Gastroesophageal sphincter (tissue), 3 donors: ENCODE measurements around the gene STRN.

Source experiments
- POLR2A ChIP-seq, 2 donors: fragments of 450-650 bp; IDR thresholded peaks; one replicate each; pipeline ENCODE4 v1.6.1; 2017; ENCODE audit warnings: antibody characterized with exemption in 2 of 2, mild to moderate bottlenecking in 2 of 2, moderate library complexity in 1 of 2
- POLR2AphosphoS5 ChIP-seq: sonication (generic); formaldehyde crosslinking; IDR thresholded peaks from one replicate; pipeline ENCODE4 v1.6.1; 2017; ENCODE audit warnings: antibody characterized with exemption
- TF ChIP-seq, protein P1 (sequence below), 4 experiments: fragments of 200-600 bp in 2 of 4; fragments of 450-650 bp in 2 of 4; sonication (generic) in 1 of 4; IDR thresholded peaks; one replicate each; pipeline ENCODE4 v1.5.1; 2017 to 2019; ENCODE audit warnings: antibody characterized with exemption in 4 of 4, mild to moderate bottlenecking in 2 of 4, moderate library complexity in 2 of 4

DNA sequence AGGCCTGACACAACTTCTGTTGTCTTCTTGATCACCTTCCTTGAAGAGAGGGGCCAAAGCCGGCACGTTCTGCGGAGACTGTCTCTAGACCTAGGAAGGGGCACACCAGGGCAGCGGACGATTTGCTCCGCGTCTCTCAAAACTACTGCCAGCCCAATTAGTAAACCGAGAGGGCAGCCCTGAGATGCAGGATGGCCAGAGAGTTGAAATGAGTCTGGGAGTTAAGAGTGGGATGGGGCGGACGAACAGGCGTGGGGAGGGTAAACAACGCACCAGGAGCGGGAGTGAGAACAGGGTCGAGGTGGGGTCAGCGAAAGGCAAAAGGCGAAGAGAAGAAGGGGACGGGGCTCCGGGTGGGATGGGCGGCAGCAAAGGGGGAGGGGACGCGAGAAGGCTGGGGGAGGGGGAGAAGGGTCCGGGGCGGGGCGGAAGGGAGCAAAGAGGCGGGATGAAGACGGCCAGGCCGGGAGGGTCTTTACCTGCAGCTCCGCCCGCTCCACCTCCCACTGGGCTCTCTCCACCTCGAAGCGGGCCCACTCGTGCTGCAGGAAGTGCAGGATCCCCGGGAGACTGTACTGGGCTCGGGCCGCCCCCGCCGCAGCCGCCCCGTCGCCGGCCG lies 476 bp downstream of the STRN start:
- TF ChIP-seq POLR2AphosphoS5 (no peak), POLR2A (IDR thresholded peaks at IDR 0.05) (no peak)
- TF ChIP-seq, protein P1, sequence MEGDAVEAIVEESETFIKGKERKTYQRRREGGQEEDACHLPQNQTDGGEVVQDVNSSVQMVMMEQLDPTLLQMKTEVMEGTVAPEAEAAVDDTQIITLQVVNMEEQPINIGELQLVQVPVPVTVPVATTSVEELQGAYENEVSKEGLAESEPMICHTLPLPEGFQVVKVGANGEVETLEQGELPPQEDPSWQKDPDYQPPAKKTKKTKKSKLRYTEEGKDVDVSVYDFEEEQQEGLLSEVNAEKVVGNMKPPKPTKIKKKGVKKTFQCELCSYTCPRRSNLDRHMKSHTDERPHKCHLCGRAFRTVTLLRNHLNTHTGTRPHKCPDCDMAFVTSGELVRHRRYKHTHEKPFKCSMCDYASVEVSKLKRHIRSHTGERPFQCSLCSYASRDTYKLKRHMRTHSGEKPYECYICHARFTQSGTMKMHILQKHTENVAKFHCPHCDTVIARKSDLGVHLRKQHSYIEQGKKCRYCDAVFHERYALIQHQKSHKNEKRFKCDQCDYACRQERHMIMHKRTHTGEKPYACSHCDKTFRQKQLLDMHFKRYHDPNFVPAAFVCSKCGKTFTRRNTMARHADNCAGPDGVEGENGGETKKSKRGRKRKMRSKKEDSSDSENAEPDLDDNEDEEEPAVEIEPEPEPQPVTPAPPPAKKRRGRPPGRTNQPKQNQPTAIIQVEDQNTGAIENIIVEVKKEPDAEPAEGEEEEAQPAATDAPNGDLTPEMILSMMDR (IDR thresholded peaks at IDR 0.05): no peak
